HFFc6 (cell line): ENCODE measurements around the gene STK33. TPM values are rescaled to one million over a fixed set of nuclear protein-coding genes. Genes with fewer than 3 reads are reported as not detected.
"Not testable (repeated sequence)": the region's sequence is repeated elsewhere in the genome, so short reads cannot be mapped to it uniquely, and the experiment has no call there.

ENCODE experiments used
- DNase-seq: peaks from one replicate; pipeline ENCODE4 v3.0.0-alpha.2; 2018
- H3K27ac Mint-ChIP-seq: 2 replicates; pipeline ENCODE4 v1.8.0; 2020; ENCODE audit warnings: mild to moderate bottlenecking, mixed read lengths
- H3K27me3 Mint-ChIP-seq: 2 replicates; pipeline ENCODE4 v1.8.0; 2021; ENCODE audit warnings: mild to moderate bottlenecking, moderate library complexity, mixed read lengths; ENCODE audit not compliant: insufficient read depth
- H3K36me3 Mint-ChIP-seq: 2 replicates; pipeline ENCODE4 v1.8.0; 2021; ENCODE audit warnings: low read depth, mixed read lengths
- H3K4me1 Mint-ChIP-seq: 2 replicates; pipeline ENCODE4 v1.8.0; 2020; ENCODE audit warnings: low read depth, mixed read lengths
- H3K4me3 Mint-ChIP-seq: 2 replicates; pipeline ENCODE4 v1.8.0; 2020; ENCODE audit warnings: mild to moderate bottlenecking, moderate library complexity, mixed read lengths
- H3K9me3 Mint-ChIP-seq: 2 replicates; pipeline ENCODE4 v1.8.0; 2020; ENCODE audit warnings: mild to moderate bottlenecking, mixed read lengths
- CTCF ChIP-seq: fragments of 200-600 bp; sonication (generic); IDR thresholded peaks from 2 replicates; pipeline ENCODE4 v1.5.0; 2021; ENCODE audit warnings: antibody characterized with exemption, mild to moderate bottlenecking
- total RNA-seq, 6 experiments: library from RNA; stranded (reverse); fragmentation: NEBNext Ultra II Directional; extraction: Animal tissue kit (Norgen Biotek cat#: 25700); gene quantifications; 2 replicates in 1 of 6; 3 replicates in 5 of 6; pipeline ENCODE4 v1.2.3, GENCODE V29; 2021

STK33 gene
- total RNA-seq, 6 experiments from 2014 or later: 0.73 to 4.0 (median 3.8) TPM; not detected in 1

GRCh38 chr11:8488395-8488794 is 105.6 kb downstream of the STK33 start:
- no peak for DNase-seq
- H3K27ac Mint-ChIP-seq: no peak overlapping the region
- TF ChIP-seq CTCF: no peak

GRCh38 chr11:8487261-8487660 is 106.8 kb downstream of the STK33 start:
- H3K4me3 Mint-ChIP-seq: no peak overlapping the region
- no peak for TF ChIP-seq CTCF

More at GRCh38 chr11:8488395-8488794, 105.6 kb downstream of the STK33 start:
- no peaks in the 10 kb centered on the region for H3K9me3 Mint-ChIP-seq
- no peak overlapping the region for H3K4me3 Mint-ChIP-seq
- H3K27me3 Mint-ChIP-seq: no peaks in the 10 kb centered on the region; the same call in 1 of the 2 replicates
- no peaks in the 10 kb centered on the region for H3K36me3 Mint-ChIP-seq
- no peaks in the 10 kb centered on the region for H3K4me1 Mint-ChIP-seq

GRCh38 chr11:8484251-8484650 is 109.8 kb downstream of the STK33 start:
- H3K4me3 Mint-ChIP-seq: no peak overlapping the region
- H3K27me3 Mint-ChIP-seq: no peaks in the 10 kb centered on the region; the same call in 1 of the 2 replicates
- no peaks in the 10 kb centered on the region for H3K36me3 Mint-ChIP-seq
- no peaks in the 10 kb centered on the region for H3K4me1 Mint-ChIP-seq
- no peak for TF ChIP-seq CTCF
- no peak overlapping the region for H3K27ac Mint-ChIP-seq
- no peak for DNase-seq
- H3K9me3 Mint-ChIP-seq: no peaks in the 10 kb centered on the region

More at GRCh38 chr11:8487261-8487660, 106.8 kb downstream of the STK33 start:
- no peak overlapping the region for H3K27ac Mint-ChIP-seq
- no peaks in the 10 kb centered on the region for H3K9me3 Mint-ChIP-seq
- DNase-seq: no peak
- no peaks in the 10 kb centered on the region for H3K36me3 Mint-ChIP-seq
- H3K27me3 Mint-ChIP-seq: no peaks in the 10 kb centered on the region; the same call in 1 of the 2 replicates
- no peaks in the 10 kb centered on the region for H3K4me1 Mint-ChIP-seq

GRCh38 chr11:8480858-8481257 is 113.2 kb downstream of the STK33 start:
- H3K27ac Mint-ChIP-seq: no peak overlapping the region
- no peak overlapping the region for H3K4me3 Mint-ChIP-seq
- H3K9me3 Mint-ChIP-seq: no peaks in the 10 kb centered on the region
- TF ChIP-seq CTCF: no peak
- H3K27me3 Mint-ChIP-seq: peaks cover 6% of the 10 kb centered on the region; the same call in 1 of the 2 replicates
- H3K4me1 Mint-ChIP-seq: no peaks in the 10 kb centered on the region
- DNase-seq: no peak
- H3K36me3 Mint-ChIP-seq: no peaks in the 10 kb centered on the region

GRCh38 chr11:8477680-8478079 is 116.3 kb downstream of the STK33 start:
- no peak for TF ChIP-seq CTCF
- no peak for DNase-seq
- no peak overlapping the region for H3K27ac Mint-ChIP-seq
- no peaks in the 10 kb centered on the region for H3K9me3 Mint-ChIP-seq
- H3K4me3 Mint-ChIP-seq: no peak overlapping the region
- H3K27me3 Mint-ChIP-seq: peaks cover 8% of the 10 kb centered on the region; the same call in 1 of the 2 replicates
- H3K4me1 Mint-ChIP-seq: no peaks in the 10 kb centered on the region
- no peaks in the 10 kb centered on the region for H3K36me3 Mint-ChIP-seq

GRCh38 chr11:8477151-8477550 is 116.9 kb downstream of the STK33 start:
- no peak overlapping the region for H3K4me3 Mint-ChIP-seq
- no peak for TF ChIP-seq CTCF
- DNase-seq: no peak
- no peak overlapping the region for H3K27ac Mint-ChIP-seq
- H3K9me3 Mint-ChIP-seq: no peaks in the 10 kb centered on the region
- no peaks in the 10 kb centered on the region for H3K36me3 Mint-ChIP-seq
- peaks cover 8% of the 10 kb centered on the region; the same call in 1 of the 2 replicates for H3K27me3 Mint-ChIP-seq
- H3K4me1 Mint-ChIP-seq: no peaks in the 10 kb centered on the region

- not testable (repeated sequence) for H3K4me1 Mint-ChIP-seq, H3K27me3 Mint-ChIP-seq, H3K27ac Mint-ChIP-seq, DNase-seq, H3K36me3 Mint-ChIP-seq, H3K4me3 Mint-ChIP-seq
- peaks cover 15% of the 10 kb centered on the region for H3K9me3 Mint-ChIP-seq
These were observed 126.2 kb downstream of the STK33 start for GRCh38 chr11:8467806-8468205.

- DNase-seq, H3K27me3 Mint-ChIP-seq, H3K4me1 Mint-ChIP-seq, H3K36me3 Mint-ChIP-seq, H3K27ac Mint-ChIP-seq, H3K4me3 Mint-ChIP-seq: not testable (repeated sequence)
- peaks cover 15% of the 10 kb centered on the region for H3K9me3 Mint-ChIP-seq
These were observed 126.7 kb downstream of the STK33 start for GRCh38 chr11:8467356-8467755.
